GM18498 (cell line): Measurements from ENCODE around the gene PCSK2.
A peak's percentile ranks its signal among the peaks of the same experiment; 100 is the strongest.

Source experiments
- ATAC-seq: cut with Tn5 transposase; IDR thresholded peaks from one replicate; pipeline ENCODE4 v1.9.1; 2021; ENCODE audit warnings: mild to moderate bottlenecking, moderate library complexity; ENCODE audit not compliant: unreplicated experiment

The PCSK2 gene

DNA sequence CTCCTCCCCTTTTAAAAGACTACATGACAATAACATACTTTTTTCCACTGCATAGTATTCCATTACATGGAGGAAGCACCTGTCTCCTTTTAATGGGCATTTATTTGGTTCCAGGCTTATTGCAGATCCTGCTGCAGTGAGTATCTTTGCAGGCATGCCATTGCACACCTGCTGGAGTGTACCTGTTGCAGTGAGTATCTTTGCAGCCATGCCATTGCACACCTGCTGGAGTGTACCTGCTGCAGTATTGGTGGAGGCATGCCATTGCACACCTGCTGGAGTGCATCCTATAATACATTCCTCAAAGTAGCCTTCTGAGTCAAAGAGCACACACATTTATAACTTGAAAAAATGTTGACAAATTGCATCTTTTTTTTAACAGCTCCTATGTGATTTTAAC lies 302.7 kb downstream of the PCSK2 start:
- no peak for ATAC-seq

DNA sequence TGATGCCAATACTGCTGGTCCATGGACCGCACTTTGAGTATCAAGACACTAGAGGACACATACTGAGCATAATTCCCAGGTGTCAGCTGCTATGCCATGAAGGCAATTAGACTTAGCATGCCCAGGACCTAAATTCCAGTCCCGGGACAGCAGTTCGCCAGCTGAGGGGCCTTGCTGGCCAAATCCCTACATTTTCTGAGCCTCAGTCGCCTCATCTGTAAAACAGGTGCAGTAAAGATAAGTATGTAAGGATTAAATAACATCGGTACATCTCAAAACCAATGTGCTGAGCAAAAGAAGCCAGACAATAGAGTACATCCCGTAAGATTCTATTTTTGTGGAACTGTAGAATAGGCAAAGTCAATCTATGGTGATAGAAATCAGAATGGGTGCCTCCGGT lies 303.3 kb downstream of the PCSK2 start:
- no peak for ATAC-seq

- peak; percentile 48 for ATAC-seq
Observed at GRCh38 chr20:17530716-17531664, 304.1 kb downstream of the PCSK2 start, which contains the start of gene BFSP1. Gene BFSP1 (minus strand): TSS chr20:17531379. CDS start chr20:17531329, 50 bp downstream.

- ATAC-seq: peak; percentile 14
Observed at GRCh38 chr20:17531665-17532025, 304.8 kb downstream of the PCSK2 start.

GRCh38 chr20:17533396-17533795 lies 306.6 kb downstream of the PCSK2 start:
- no peak for ATAC-seq

DNA sequence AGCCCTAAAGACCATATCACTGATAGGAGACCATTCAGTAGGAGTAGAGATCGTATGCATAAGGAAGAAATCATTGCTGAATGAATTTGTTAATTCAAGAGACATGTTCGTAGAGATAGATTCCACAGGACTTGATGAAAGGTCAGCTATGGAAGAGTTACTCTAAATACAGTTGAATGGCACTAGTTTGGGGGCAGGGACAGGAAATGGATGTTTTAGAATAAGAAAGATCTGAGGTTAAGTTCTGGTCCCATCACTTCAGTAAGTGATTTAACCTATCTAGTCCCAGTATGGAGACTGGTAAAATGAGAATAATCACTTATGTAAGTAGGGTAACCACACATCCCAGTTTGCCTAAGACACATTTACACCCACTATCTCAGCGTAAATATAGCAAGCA lies 307.2 kb downstream of the PCSK2 start:
- ATAC-seq: no peak
